T follicular helper cell (primary cell): ENCODE data around the gene PHACTR2.
"Not testable (repeated sequence)": the region's sequence is repeated elsewhere in the genome, so short reads cannot be mapped to it uniquely, and the experiment has no call there.

Source experiments
- DNase-seq: peaks from one replicate; pipeline ENCODE4 v3.0.0-alpha.2; 2020; ENCODE audit warnings: low read depth

The PHACTR2 gene

GRCh38 chr6:143859891-143860660 lies 182.3 kb downstream of the PHACTR2 start:
- DNase-seq = no peak

GRCh38 chr6:143863771-143864170 lies 186.0 kb downstream of the PHACTR2 start:
- DNase-seq = no peak

- DNase-seq = no peak
Measured at GRCh38 chr6:143864234-143864633, 186.5 kb downstream of the PHACTR2 start, which contains the start of gene ZC2HC1B. ZC2HC1B (plus strand) TSS chr6:143864474; CDS start chr6:143864540, 66 bp downstream.

GRCh38 chr6:143867236-143867635 lies 189.5 kb downstream of the PHACTR2 start:
- DNase-seq = no peak

- not testable (repeated sequence) for DNase-seq
Measured at GRCh38 chr6:143868808-143869207, 191.0 kb downstream of the PHACTR2 start.

- DNase-seq = not testable (repeated sequence)
Measured at GRCh38 chr6:143871202-143871730, 193.5 kb downstream of the PHACTR2 start.

DNA sequence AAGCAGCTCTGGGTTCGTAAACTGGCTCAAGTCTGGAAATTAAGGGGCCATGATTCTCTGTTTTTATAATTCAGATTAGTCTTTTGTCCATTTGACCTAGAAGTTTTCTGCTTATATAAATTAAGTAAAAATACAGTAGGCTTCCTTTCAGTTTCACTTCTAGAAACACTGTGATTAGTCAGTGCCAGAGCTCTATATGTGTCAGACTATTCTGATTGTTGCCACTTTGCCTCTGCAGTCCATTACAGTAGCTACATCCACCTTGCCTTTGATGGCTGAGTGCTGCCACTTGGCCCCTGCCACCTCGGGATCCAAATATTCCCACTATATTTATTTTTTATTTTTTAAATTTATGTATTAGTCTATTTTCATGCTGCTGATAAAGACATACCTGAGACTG lies 194.4 kb downstream of the PHACTR2 start:
- DNase-seq = no peak

- not testable (repeated sequence) for DNase-seq
Measured at GRCh38 chr6:143873600-143873999, 195.8 kb downstream of the PHACTR2 start.

GRCh38 chr6:143874503-143874902 lies 196.7 kb downstream of the PHACTR2 start:
- not testable (repeated sequence) for DNase-seq

DNA sequence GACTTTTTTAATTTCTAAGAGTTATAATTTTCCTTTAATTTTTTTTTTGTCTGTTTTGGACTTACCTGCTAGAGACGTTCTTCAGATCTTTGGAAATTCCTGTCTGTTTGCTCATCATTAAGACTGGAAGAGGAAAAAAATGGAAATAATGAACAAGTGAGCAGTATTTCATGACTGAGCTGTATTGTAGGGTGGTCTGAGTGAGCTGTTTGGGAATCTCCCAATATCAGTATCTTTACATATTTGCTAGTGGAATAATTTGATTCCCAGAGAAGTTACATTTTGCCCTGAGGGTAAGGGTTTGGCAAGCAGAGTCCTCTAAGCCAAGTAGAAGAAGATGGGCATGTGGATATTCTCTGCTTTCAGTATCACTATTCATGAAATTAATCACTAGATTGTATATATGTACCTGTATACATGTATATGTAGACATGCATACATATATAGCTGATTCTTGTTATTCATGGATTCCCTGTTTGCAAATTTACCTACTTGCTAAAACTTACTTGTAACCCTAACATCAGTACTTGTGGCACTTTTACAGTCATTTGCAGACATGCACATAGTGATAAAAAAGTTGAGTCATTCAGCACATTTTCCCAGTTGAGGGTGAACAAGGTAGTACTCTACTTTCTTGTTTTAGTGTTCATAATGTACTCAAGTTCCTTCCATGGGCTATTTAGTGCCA lies 200.0 kb downstream of the PHACTR2 start:
- DNase-seq = no peak

DNA sequence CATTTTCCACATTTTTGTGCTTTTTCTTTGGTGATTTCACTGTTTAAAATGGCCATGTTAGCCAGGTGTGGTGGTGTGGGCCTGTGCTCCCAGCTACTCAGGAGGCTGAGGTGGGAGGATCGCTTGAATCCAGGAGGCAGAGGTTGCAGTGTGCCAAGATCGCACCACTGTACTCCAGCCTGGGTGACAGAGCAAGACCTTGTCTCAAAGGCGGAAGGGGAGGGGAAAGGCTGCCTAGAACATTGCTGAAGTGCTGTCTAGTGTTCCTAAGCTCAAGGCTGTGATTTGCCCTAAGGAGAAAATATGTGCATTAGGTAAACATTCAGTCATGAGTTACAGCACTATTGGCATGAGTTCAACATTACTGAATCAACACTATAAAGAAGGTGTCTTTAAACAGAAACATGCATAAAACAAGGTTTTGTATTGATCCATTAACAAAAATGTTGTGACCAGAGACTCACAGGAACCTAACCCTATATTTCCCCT lies 200.6 kb downstream of the PHACTR2 start:
- no peak for DNase-seq

DNA sequence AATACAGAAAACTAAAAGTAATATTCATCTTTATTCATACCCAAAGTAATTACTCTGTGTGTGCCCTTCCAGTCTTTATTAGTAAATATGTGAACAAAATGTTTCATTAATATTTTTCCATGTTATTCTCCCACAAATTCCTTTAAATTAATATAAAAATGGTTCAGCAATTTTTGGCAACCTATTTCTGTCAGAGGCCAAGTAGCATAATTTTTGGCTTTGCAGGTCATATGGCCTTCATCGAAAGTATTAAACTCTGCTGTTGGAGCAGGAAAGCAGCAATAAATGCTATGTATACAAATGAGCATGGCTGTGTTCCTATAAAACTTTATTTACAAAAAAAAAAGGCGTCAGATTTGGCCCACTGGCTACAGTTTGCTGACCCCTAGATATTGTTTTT lies 202.6 kb downstream of the PHACTR2 start:
- DNase-seq = no peak
